Epidermal melanocyte (primary cell): ENCODE results near the gene RADIL.
"Not testable (repeated sequence)": the region's sequence is repeated elsewhere in the genome, so short reads cannot be mapped to it uniquely, and the experiment has no call there.

Source experiments
- DNase-seq: peaks from one replicate; pipeline ENCODE4 v3.0.0; 2011; ENCODE audit warnings: low spot score; ENCODE audit not compliant: insufficient read length

The RADIL gene

GRCh38 chr7:4794171-4794570, 89.3 kb downstream of the RADIL start:
- not testable (repeated sequence) for DNase-seq

- not testable (repeated sequence) for DNase-seq
Observed at GRCh38 chr7:4793385-4793993, 90.0 kb downstream of the RADIL start.

- DNase-seq = no peak
Observed at GRCh38 chr7:4792537-4793126, 90.9 kb downstream of the RADIL start.

GRCh38 chr7:4791738-4792536, 91.6 kb downstream of the RADIL start:
- no peak for DNase-seq

GRCh38 chr7:4791101-4791737, 92.3 kb downstream of the RADIL start:
- DNase-seq = no peak

GRCh38 chr7:4790516-4790991, 93.0 kb downstream of the RADIL start:
- DNase-seq = no peak

GRCh38 chr7:4790078-4790465, 93.4 kb downstream of the RADIL start:
- DNase-seq = no peak

- no peak for DNase-seq
Observed at GRCh38 chr7:4789194-4790077, 94.1 kb downstream of the RADIL start.

- DNase-seq = no peak
Observed at GRCh38 chr7:4788627-4789189, 94.8 kb downstream of the RADIL start.

GRCh38 chr7:4787947-4788626, 95.4 kb downstream of the RADIL start:
- DNase-seq = no peak

- no peak for DNase-seq
Observed at GRCh38 chr7:4787541-4787940, 96.0 kb downstream of the RADIL start.

GRCh38 chr7:4786015-4786414, 97.5 kb downstream of the RADIL start:
- DNase-seq = no peak

- DNase-seq = no peak
Observed at GRCh38 chr7:4785371-4785770, 98.1 kb downstream of the RADIL start.

- no peak for DNase-seq
Observed at GRCh38 chr7:4784799-4785198, 98.7 kb downstream of the RADIL start.

GRCh38 chr7:4783762-4784351, 99.7 kb downstream of the RADIL start:
- DNase-seq = no peak

GRCh38 chr7:4783292-4783652, 100.2 kb downstream of the RADIL start:
- no peak for DNase-seq

- DNase-seq = no peak
Observed at GRCh38 chr7:4782333-4783291, 100.9 kb downstream of the RADIL start.

GRCh38 chr7:4781366-4782069, 102.0 kb downstream of the RADIL start:
- no peak for DNase-seq
